Hepatocyte (in vitro differentiated cells): ENCODE measurements around the gene TRABD2A.

ENCODE experiments used
- EZH2 ChIP-seq: fragments of 200-600 bp; sonication (generic); IDR thresholded peaks from 2 replicates; pipeline ENCODE4 v1.6.1; 2016; ENCODE audit warnings: antibody characterized with exemption, mild to moderate bottlenecking, borderline replicate concordance
- EZH2phosphoT487 ChIP-seq: fragments of 200-600 bp; sonication (generic); IDR thresholded peaks from one replicate; pipeline ENCODE4 v1.6.1; 2018; ENCODE audit warnings: antibody characterized with exemption, mild to moderate bottlenecking, low read depth, moderate library complexity; ENCODE audit not compliant: unreplicated experiment, severe bottlenecking
- TF ChIP-seq, protein P1 (sequence below): fragments of 200-600 bp; sonication (generic); IDR thresholded peaks from 2 replicates; pipeline ENCODE4 v1.5.1; 2016; ENCODE audit warnings: antibody characterized with exemption, mild to moderate bottlenecking; ENCODE audit not compliant: poor library complexity

GRCh38 chr2:84894131-84894586 lies 13.3 kb upstream of the TRABD2A start:
- TF ChIP-seq, protein P1, sequence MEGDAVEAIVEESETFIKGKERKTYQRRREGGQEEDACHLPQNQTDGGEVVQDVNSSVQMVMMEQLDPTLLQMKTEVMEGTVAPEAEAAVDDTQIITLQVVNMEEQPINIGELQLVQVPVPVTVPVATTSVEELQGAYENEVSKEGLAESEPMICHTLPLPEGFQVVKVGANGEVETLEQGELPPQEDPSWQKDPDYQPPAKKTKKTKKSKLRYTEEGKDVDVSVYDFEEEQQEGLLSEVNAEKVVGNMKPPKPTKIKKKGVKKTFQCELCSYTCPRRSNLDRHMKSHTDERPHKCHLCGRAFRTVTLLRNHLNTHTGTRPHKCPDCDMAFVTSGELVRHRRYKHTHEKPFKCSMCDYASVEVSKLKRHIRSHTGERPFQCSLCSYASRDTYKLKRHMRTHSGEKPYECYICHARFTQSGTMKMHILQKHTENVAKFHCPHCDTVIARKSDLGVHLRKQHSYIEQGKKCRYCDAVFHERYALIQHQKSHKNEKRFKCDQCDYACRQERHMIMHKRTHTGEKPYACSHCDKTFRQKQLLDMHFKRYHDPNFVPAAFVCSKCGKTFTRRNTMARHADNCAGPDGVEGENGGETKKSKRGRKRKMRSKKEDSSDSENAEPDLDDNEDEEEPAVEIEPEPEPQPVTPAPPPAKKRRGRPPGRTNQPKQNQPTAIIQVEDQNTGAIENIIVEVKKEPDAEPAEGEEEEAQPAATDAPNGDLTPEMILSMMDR, result no peak
- no peak for TF ChIP-seq EZH2
- TF ChIP-seq EZH2phosphoT487, result no peak
